GM12892 (cell line): ENCODE data around the gene TNMD.

ENCODE experiments used
- POLR2A ChIP-seq: IDR thresholded peaks from 2 replicates; pipeline ENCODE4 v1.6.1; 2011; ENCODE audit warnings: low read depth, low read length, control low read depth
- POLR2AphosphoS5 ChIP-seq: IDR thresholded peaks from 2 replicates; pipeline ENCODE4 v1.6.1; 2011; ENCODE audit warnings: low read depth, low read length, control low read depth
- TAF1 ChIP-seq: IDR thresholded peaks from 2 replicates; pipeline ENCODE4 v1.6.1; 2011; ENCODE audit warnings: low read depth, mild to moderate bottlenecking, control low read depth, low read length, borderline replicate concordance

GRCh38 chrX:100600340-100600739 is 15.6 kb downstream of the TNMD start:
- no peak for TF ChIP-seq POLR2A
- TF ChIP-seq POLR2AphosphoS5, result no peak
- TF ChIP-seq TAF1, result no peak
